A549 (cell line): ENCODE results near the gene KHDRBS2.

ENCODE experiments used
- EP300 ChIP-seq, 2 experiments: fragments of >200 bp; sonication (Bioruptor Twin); formaldehyde crosslinking; IDR thresholded peaks; 2 replicates in 1 of 2; 3 replicates in 1 of 2; pipeline ENCODE4 v1.6.1; 2016 to 2017
- POLR2A ChIP-seq: IDR thresholded peaks from 2 replicates; pipeline ENCODE4 v1.6.1; 2012; ENCODE audit warnings: mild to moderate bottlenecking, low read length
- RFX5 ChIP-seq: fragments of 450-650 bp; IDR thresholded peaks from 2 replicates; pipeline ENCODE4 v1.7.1; 2014; ENCODE audit warnings: antibody characterized with exemption, mild to moderate bottlenecking, moderate library complexity

DNA sequence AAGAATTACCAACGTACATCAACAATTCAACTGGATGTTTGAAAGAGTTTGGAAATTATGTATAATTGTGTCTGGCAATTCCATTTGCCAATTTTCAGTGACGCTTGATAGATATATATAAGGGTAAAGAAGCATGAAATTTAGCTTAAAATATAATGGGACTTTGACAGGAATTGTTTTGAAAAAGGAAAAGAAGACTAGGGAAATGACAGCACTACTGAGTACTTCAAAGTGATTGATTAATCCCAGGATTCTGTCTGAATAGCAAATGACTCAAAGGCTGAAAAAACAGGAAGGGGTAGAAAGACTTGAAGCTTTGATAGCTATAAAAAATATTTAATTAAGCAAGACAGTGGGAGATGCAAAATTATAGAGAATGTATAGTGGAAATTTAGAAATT, 200.0 kb downstream of the KHDRBS2 start:
- TF ChIP-seq EP300 (IDR thresholded peaks at IDR 0.05) (no peak), POLR2A (no peak), RFX5 (no peak)
